ENCODE results near the gene MTARC1. TPM values are rescaled to one million over a fixed set of nuclear protein-coding genes. Genes with fewer than 3 reads are reported as not detected.

MTARC1 gene
- total and polyA plus RNA-seq, 12 donors = 4.4 to 24.4 (median 8.4) TPM

GRCh38 chr1:220746851-220747250, 39.9 kb upstream of the MTARC1 start:
- ATAC-seq = no peak
- intact Hi-C loops (cut with DNase I) = no loop called here
- Histone ChIP-seq H3K4me1 (peaks cover 8 to 48% (median 35%) of the 10 kb centered on the region in 9 donors), H3K27ac (peak overlapping the region in 3 of 10 donors; percentile 91 to 98 (median 92)), H3K36me3 (no peaks in the 10 kb centered on the region), H3K9me3 (no peaks in the 10 kb centered on the region), H3K27me3 (peaks cover 0 to 12% (median 0%) of the 10 kb centered on the region in 7 donors), H3K4me3 (peak overlapping the region in 3 of 10 donors; percentile 67 to 85 (median 74))
- no peak for DNase-seq
- 81 to 92% methylated on average over 3 of the region's 3 CpGs for WGBS, 2 donors
- no peak for TF ChIP-seq CTCF (IDR thresholded peaks at IDR 0.05)

- Histone ChIP-seq H3K36me3 (no peaks in the 10 kb centered on the region), H3K27ac (peak overlapping the region; percentile 80 to 98 (median 92)), H3K4me1 (peaks cover 8 to 53% (median 36%) of the 10 kb centered on the region in 9 donors), H3K27me3 (peaks cover 0 to 12% (median 0%) of the 10 kb centered on the region in 7 donors), H3K4me3 (peak overlapping the region; percentile 67 to 99 (median 78)), H3K9me3 (no peaks in the 10 kb centered on the region)
- DNase-seq = no peak
- intact Hi-C loops (cut with DNase I) = loop anchor here in 1 of 10 donors (2.0 kb wide), 1 partner anchor 29 kb away; no protein-coding TSS in a partner anchor
- 14 to 20% methylated on average over 18 of the region's 18 CpGs for WGBS, 2 donors
- peak; percentile 2 to 46 (median 34) for ATAC-seq
- no peak for TF ChIP-seq CTCF (IDR thresholded peaks at IDR 0.05)
Measured at GRCh38 chr1:220747437-220748088, 39.1 kb upstream of the MTARC1 start.

GRCh38 chr1:220748089-220748934, 38.4 kb upstream of the MTARC1 start, which contains the start of gene MTARC2:
Gene MTARC2, plus strand, starts transcription at chr1:220748322. Its CDS starts 210 bp downstream, at chr1:220748532.
- intact Hi-C loops (cut with DNase I) = loop anchor here in 1 of 10 donors (2.0 kb wide), 1 partner anchor 28 kb away; no protein-coding TSS in a partner anchor
- Histone ChIP-seq H3K36me3 (no peaks in the 10 kb centered on the region), H3K27me3 (peaks cover 0 to 12% (median 0%) of the 10 kb centered on the region in 7 donors), H3K9me3 (no peaks in the 10 kb centered on the region), H3K4me3 (peak within 1 kb of the TSS; percentile 67 to 99 (median 78)), H3K4me1 (peaks cover 10 to 56% (median 38%) of the 10 kb centered on the region in 9 donors), H3K27ac (peak within 1 kb of the TSS; percentile 80 to 98 (median 92))
- WGBS, 2 donors = 0% methylated on average over 77 of the region's 77 CpGs
- DNase-seq = peak; percentile 82 to 90
- peak; percentile 96 to 98 (median 97) for ATAC-seq
- peak in 1 of 9 donors; percentile 3 for TF ChIP-seq CTCF (IDR thresholded peaks at IDR 0.05)

- H3K9me3 ChIP-seq = no peaks in the 10 kb centered on the region
- no peak for ATAC-seq
- peaks cover 0 to 12% (median 0%) of the 10 kb centered on the region in 7 donors for H3K27me3 ChIP-seq
- peak overlapping the region; percentile 80 to 98 (median 92) for H3K27ac ChIP-seq
- WGBS, 2 donors = 0 to 3% methylated on average over 3 of the region's 3 CpGs
- no peaks in the 10 kb centered on the region for H3K36me3 ChIP-seq
- peak overlapping the region; percentile 67 to 99 (median 78) for H3K4me3 ChIP-seq
- intact Hi-C loops (cut with DNase I) = loop anchor here in 1 of 10 donors (2.0 kb wide), 1 partner anchor 28 kb away; no protein-coding TSS in a partner anchor
- no peak for TF ChIP-seq CTCF (IDR thresholded peaks at IDR 0.05)
- no peak for DNase-seq
- peaks cover 12 to 63% (median 44%) of the 10 kb centered on the region in 9 donors for H3K4me1 ChIP-seq
Measured at GRCh38 chr1:220748936-220749335, 37.8 kb upstream of the MTARC1 start.
